K562 (cell line): ENCODE results near the gene KRTAP10-9. TPM values are rescaled to one million over a fixed set of nuclear protein-coding genes. Genes with fewer than 3 reads are reported as not detected.

Source experiments
- CTBP1 ChIP-seq: fragments of 450-650 bp; IDR thresholded peaks from 2 replicates; pipeline ENCODE4 v1.6.1; 2016; ENCODE audit warnings: borderline replicate concordance
- ETS2 ChIP-seq: IDR thresholded peaks from 2 replicates; pipeline ENCODE4 v1.6.1; 2016; ENCODE audit warnings: borderline replicate concordance, missing genetic modification characterization, mild to moderate bottlenecking, moderate library complexity, missing compliant biosample characterization; ENCODE audit not compliant: poor library complexity, severe bottlenecking
- FOXP1 ChIP-seq: sonication (generic); formaldehyde crosslinking; IDR thresholded peaks from 2 replicates; pipeline ENCODE4 v1.8.0; 2022; ENCODE audit warnings: mild to moderate bottlenecking, missing genetic modification reagents
- KAT8 ChIP-seq: fragments of 450-650 bp; IDR thresholded peaks from 2 replicates; pipeline ENCODE4 v1.6.1; 2016; ENCODE audit warnings: low read depth, mild to moderate bottlenecking
- NRF1 ChIP-seq, 2 experiments: fragments of 450-650 bp; IDR thresholded peaks in 1 of 2; conservative IDR thresholded peaks in 1 of 2; 2 replicates each; pipeline ENCODE4 v1.6.1; 2014; ENCODE audit warnings: mild to moderate bottlenecking in 2 of 2
- SMAD1 ChIP-seq: fragments of 150-350 bp; IDR thresholded peaks from 2 replicates; pipeline ENCODE4 v1.6.1; 2014; ENCODE audit warnings: low read length, low read depth; ENCODE audit not compliant: partially characterized antibody
- YY1 ChIP-seq, 3 experiments: IDR thresholded peaks; 2 replicates each; pipeline ENCODE4 v1.6.1; 2011; ENCODE audit warnings: low read length in 2 of 3, mild to moderate bottlenecking in 2 of 3, moderate library complexity in 2 of 3, borderline replicate concordance in 1 of 3, control low read depth in 1 of 3, low read depth in 1 of 3; ENCODE audit not compliant: insufficient read depth in 3 of 3, insufficient replicate concordance in 2 of 3, control insufficient read depth in 1 of 3, insufficient read length in 1 of 3; ENCODE audit errors: extremely low read depth in 1 of 3
- ZC3H11A ChIP-seq: IDR thresholded peaks from 2 replicates; pipeline ENCODE4 v1.6.1; 2012; ENCODE audit warnings: low read depth, low read length, improper control_type of control experiment
- ZNF444 ChIP-seq: fragments of 250-450 bp; sonication (Bioruptor Pico); IDR thresholded peaks from 2 replicates; pipeline ENCODE4 v1.4.0; 2020; ENCODE audit warnings: mild to moderate bottlenecking, moderate library complexity
- ZNF551 ChIP-seq: fragments of 250-450 bp; sonication (Bioruptor Pico); IDR thresholded peaks from 2 replicates; pipeline ENCODE4 v1.5.0; 2021; ENCODE audit warnings: mild to moderate bottlenecking, moderate library complexity
- polyA plus RNA-seq, 8 experiments: library from polyadenylated mRNA; depleted of rRNA in 4 of 8; stranded (reverse) in 5 of 8; unstranded in 3 of 8; fragments of >200 nt; fragmentation: Nextera tagmentation in 2 of 8; fragmentation: Illumina TruSeq in 1 of 8; extraction: Ambion mirVana in 2 of 8; extraction: Trizol in 1 of 8; gene quantifications; 2 replicates each; pipeline versions ENCODE4 v1.2.1 to v1.2.3, GENCODE V29; 2011 to 2014; ENCODE audit warnings: inconsistent platforms in 1 of 8, missing spikeins in 1 of 8
- total RNA-seq, 7 experiments: library from RNA; depleted of rRNA in 6 of 7; stranded (reverse); fragments of >200 nt in 6 of 7; fragmentation: Illumina TruSeq in 2 of 7; extraction: Trizol in 2 of 7; gene quantifications; 2 replicates each; pipeline versions ENCODE4 v1.2.1 to v1.2.3, GENCODE V29; 2011 to 2021; ENCODE audit warnings: low replicate concordance in 1 of 7
- TF ChIP-seq, protein P1 (sequence below): fragments of 200-800 bp; sonication (Bioruptor generic); IDR thresholded peaks from 2 replicates; pipeline ENCODE4 v1.6.1; 2016; ENCODE audit warnings: missing genetic modification characterization, missing compliant biosample characterization
- TF ChIP-seq, protein P2 (sequence below), 3 experiments: fragments of 200-800 bp in 1 of 3; sonication (Bioruptor generic) in 1 of 3; sonication (generic) in 1 of 3; formaldehyde crosslinking in 1 of 3; IDR thresholded peaks; 2 replicates each; pipeline versions ENCODE4 v1.6.1 to v1.8.0; 2016 to 2022; ENCODE audit warnings: mild to moderate bottlenecking in 2 of 3, missing compliant biosample characterization in 2 of 3, missing genetic modification characterization in 2 of 3, missing genetic modification reagents in 1 of 3
- TF ChIP-seq, protein P3 (sequence below): fragments of 450-650 bp; IDR thresholded peaks from 2 replicates; pipeline ENCODE4 v1.6.1; 2016
- TF ChIP-seq, protein P4 (sequence below): fragments of 250-450 bp; sonication (Bioruptor Pico); IDR thresholded peaks from 2 replicates; pipeline ENCODE4 v1.4.0; 2020; ENCODE audit warnings: mild to moderate bottlenecking

The KRTAP10-9 gene
- total and polyA plus RNA-seq, 9 of the 15 experiments (the other 6 are each of a cell fraction or from before 2014, with no cell fraction given) = not detected

DNA sequence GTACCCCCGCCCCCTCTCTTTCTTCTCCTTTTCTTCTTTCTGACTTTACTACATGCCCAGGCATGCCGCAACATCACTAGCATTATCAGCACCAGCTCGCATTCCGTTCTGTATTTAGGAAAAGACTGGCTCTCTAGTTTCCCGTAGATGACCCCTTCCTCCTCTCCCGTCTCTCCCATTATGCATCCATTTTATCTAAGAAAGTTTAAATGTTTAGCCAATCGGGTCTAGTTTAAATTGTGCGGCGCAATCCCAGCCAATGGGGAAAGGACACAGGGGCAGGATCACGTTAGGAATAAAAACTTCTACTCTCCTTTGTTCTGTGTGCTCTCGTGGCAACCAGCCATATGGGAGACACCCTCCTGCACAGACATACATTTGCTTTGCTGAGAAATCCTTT is 28.8 kb upstream of the KRTAP10-9 start (continued):
- TF ChIP-seq, protein P1, sequence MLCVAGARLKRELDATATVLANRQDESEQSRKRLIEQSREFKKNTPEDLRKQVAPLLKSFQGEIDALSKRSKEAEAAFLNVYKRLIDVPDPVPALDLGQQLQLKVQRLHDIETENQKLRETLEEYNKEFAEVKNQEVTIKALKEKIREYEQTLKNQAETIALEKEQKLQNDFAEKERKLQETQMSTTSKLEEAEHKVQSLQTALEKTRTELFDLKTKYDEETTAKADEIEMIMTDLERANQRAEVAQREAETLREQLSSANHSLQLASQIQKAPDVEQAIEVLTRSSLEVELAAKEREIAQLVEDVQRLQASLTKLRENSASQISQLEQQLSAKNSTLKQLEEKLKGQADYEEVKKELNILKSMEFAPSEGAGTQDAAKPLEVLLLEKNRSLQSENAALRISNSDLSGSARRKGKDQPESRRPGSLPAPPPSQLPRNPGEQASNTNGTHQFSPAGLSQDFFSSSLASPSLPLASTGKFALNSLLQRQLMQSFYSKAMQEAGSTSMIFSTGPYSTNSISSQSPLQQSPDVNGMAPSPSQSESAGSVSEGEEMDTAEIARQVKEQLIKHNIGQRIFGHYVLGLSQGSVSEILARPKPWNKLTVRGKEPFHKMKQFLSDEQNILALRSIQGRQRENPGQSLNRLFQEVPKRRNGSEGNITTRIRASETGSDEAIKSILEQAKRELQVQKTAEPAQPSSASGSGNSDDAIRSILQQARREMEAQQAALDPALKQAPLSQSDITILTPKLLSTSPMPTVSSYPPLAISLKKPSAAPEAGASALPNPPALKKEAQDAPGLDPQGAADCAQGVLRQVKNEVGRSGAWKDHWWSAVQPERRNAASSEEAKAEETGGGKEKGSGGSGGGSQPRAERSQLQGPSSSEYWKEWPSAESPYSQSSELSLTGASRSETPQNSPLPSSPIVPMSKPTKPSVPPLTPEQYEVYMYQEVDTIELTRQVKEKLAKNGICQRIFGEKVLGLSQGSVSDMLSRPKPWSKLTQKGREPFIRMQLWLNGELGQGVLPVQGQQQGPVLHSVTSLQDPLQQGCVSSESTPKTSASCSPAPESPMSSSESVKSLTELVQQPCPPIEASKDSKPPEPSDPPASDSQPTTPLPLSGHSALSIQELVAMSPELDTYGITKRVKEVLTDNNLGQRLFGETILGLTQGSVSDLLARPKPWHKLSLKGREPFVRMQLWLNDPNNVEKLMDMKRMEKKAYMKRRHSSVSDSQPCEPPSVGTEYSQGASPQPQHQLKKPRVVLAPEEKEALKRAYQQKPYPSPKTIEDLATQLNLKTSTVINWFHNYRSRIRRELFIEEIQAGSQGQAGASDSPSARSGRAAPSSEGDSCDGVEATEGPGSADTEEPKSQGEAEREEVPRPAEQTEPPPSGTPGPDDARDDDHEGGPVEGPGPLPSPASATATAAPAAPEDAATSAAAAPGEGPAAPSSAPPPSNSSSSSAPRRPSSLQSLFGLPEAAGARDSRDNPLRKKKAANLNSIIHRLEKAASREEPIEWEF (CRISPR knock-in tag) = no peak
- TF ChIP-seq, protein P2, sequence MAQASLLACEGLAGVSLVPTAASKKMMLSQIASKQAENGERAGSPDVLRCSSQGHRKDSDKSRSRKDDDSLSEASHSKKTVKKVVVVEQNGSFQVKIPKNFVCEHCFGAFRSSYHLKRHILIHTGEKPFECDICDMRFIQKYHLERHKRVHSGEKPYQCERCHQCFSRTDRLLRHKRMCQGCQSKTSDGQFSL (CRISPR knock-in tag; IDR thresholded peaks at IDR 0.05) = no peak
- TF ChIP-seq, protein P2 (tag; IDR thresholded peaks at IDR 0.05) = no peak
- TF ChIP-seq FOXP1 (CRISPR knock-in tag) = no peak
- no peak for TF ChIP-seq YY1 (IDR thresholded peaks at IDR 0.05; ENCODE audit: borderline replicate concordance in 1 of 3, control insufficient read depth in 1 of 3, extremely low read depth in 1 of 3, insufficient read depth in 3 of 3, insufficient read length in 1 of 3, insufficient replicate concordance in 2 of 3, low read depth in 1 of 3, low read length in 2 of 3)
- TF ChIP-seq, protein P3, sequence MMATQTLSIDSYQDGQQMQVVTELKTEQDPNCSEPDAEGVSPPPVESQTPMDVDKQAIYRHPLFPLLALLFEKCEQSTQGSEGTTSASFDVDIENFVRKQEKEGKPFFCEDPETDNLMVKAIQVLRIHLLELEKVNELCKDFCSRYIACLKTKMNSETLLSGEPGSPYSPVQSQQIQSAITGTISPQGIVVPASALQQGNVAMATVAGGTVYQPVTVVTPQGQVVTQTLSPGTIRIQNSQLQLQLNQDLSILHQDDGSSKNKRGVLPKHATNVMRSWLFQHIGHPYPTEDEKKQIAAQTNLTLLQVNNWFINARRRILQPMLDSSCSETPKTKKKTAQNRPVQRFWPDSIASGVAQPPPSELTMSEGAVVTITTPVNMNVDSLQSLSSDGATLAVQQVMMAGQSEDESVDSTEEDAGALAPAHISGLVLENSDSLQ = no peak
- TF ChIP-seq, protein P4, sequence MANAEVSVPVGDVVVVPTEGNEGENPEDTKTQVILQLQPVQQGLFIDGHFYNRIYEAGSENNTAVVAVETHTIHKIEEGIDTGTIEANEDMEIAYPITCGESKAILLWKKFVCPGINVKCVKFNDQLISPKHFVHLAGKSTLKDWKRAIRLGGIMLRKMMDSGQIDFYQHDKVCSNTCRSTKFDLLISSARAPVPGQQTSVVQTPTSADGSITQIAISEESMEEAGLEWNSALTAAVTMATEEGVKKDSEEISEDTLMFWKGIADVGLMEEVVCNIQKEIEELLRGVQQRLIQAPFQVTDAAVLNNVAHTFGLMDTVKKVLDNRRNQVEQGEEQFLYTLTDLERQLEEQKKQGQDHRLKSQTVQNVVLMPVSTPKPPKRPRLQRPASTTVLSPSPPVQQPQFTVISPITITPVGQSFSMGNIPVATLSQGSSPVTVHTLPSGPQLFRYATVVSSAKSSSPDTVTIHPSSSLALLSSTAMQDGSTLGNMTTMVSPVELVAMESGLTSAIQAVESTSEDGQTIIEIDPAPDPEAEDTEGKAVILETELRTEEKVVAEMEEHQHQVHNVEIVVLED (CRISPR knock-in tag) = no peak
- no peak for TF ChIP-seq ETS2 (tag)
- TF ChIP-seq ZNF444 = no peak
- TF ChIP-seq ZC3H11A = no peak
- TF ChIP-seq SMAD1 = no peak
- TF ChIP-seq KAT8 = no peak
- TF ChIP-seq NRF1 (conservative IDR thresholded peaks at IDR 0.05 in 1 of 2, IDR thresholded peaks at IDR 0.05 in 1 of 2) = no peak
- no peak for TF ChIP-seq ZNF551 (CRISPR knock-in tag)
- no peak for TF ChIP-seq CTBP1
- TF ChIP-seq, all 486 proteins: peak for 0
